Neural progenitor cell (in vitro differentiated cells): ENCODE data around the gene CCND3.

Experiments used
- CTCF ChIP-seq: fragments of 200-600 bp; sonication (generic); IDR thresholded peaks from 2 replicates; pipeline ENCODE4 v1.5.1; 2017; ENCODE audit warnings: antibody characterized with exemption, mild to moderate bottlenecking
- EZH2 ChIP-seq: fragments of 200-600 bp; sonication (generic); IDR thresholded peaks from 2 replicates; pipeline ENCODE4 v1.6.1; 2017; ENCODE audit warnings: antibody characterized with exemption, mild to moderate bottlenecking, moderate library complexity
- EZH2phosphoT487 ChIP-seq: fragments of 200-600 bp; sonication (generic); IDR thresholded peaks from 2 replicates; pipeline ENCODE4 v1.6.1; 2017; ENCODE audit warnings: antibody characterized with exemption

- TF ChIP-seq EZH2 (no peak), CTCF (no peak), EZH2phosphoT487 (no peak)
Observed at GRCh38 chr6:41922154-41922553, 19.5 kb downstream of the CCND3 start.
